Peyer's patch (tissue), 4 donors: ENCODE measurements around the gene UBE4B.

Source experiments
- POLR2A ChIP-seq, 2 donors: fragments of 450-650 bp; IDR thresholded peaks; one replicate each; pipeline ENCODE4 v1.5.1; 2017; ENCODE audit warnings: antibody characterized with exemption in 2 of 2, mild to moderate bottlenecking in 2 of 2, moderate library complexity in 2 of 2
- TF ChIP-seq, protein P1 (sequence below), 6 experiments: fragments of 450-650 bp in 4 of 6; fragments of 200-600 bp in 2 of 6; sonication (generic) in 1 of 6; IDR thresholded peaks; one replicate each; pipeline ENCODE4 v1.5.1; 2017 to 2019; ENCODE audit warnings: antibody characterized with exemption in 6 of 6, mild to moderate bottlenecking in 3 of 6, moderate library complexity in 1 of 6

DNA sequence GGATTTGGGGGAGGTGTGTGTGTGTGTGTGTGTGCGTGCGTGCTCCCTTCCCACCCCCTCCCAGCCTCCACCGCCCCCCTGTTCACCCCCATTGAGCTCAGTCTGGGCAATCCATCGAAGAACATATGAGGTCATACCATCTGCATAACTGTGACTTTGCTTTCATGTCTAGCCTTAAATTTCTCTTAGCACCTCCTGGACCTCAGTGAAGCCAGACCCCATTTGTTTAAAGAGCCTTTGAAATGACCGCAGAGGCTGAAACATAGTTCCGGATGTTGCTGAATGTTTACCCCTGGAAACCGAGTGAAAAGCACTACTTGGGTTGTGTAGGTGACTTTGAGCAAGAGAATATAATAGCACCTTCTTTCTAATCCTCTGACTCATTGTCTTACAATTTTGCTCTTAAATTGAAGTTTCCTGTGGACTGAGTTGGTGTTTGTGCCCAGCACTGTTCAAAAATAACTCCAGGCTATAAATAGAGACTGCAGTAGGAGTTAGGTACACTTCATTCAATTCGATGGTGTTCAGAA, 75.4 kb downstream of the UBE4B start:
- TF ChIP-seq, protein P1, sequence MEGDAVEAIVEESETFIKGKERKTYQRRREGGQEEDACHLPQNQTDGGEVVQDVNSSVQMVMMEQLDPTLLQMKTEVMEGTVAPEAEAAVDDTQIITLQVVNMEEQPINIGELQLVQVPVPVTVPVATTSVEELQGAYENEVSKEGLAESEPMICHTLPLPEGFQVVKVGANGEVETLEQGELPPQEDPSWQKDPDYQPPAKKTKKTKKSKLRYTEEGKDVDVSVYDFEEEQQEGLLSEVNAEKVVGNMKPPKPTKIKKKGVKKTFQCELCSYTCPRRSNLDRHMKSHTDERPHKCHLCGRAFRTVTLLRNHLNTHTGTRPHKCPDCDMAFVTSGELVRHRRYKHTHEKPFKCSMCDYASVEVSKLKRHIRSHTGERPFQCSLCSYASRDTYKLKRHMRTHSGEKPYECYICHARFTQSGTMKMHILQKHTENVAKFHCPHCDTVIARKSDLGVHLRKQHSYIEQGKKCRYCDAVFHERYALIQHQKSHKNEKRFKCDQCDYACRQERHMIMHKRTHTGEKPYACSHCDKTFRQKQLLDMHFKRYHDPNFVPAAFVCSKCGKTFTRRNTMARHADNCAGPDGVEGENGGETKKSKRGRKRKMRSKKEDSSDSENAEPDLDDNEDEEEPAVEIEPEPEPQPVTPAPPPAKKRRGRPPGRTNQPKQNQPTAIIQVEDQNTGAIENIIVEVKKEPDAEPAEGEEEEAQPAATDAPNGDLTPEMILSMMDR (IDR thresholded peaks at IDR 0.05) = no peak
- TF ChIP-seq POLR2A (IDR thresholded peaks at IDR 0.05) = no peak
